HG03060 (cell line): ENCODE results near the gene MT1X.

ENCODE experiments used
- ATAC-seq: cut with Tn5 transposase; IDR thresholded peaks from one replicate; pipeline ENCODE4 v1.9.1; 2021; ENCODE audit warnings: low read depth, moderate number of reproducible peaks; ENCODE audit not compliant: unreplicated experiment

Gene MT1X

GRCh38 chr16:56681939-56682702 lies at the start of gene MT1X:
MT1X (plus strand) TSS chr16:56682470; CDS start chr16:56682541, 71 bp downstream.
- peak; percentile 50 for ATAC-seq

DNA sequence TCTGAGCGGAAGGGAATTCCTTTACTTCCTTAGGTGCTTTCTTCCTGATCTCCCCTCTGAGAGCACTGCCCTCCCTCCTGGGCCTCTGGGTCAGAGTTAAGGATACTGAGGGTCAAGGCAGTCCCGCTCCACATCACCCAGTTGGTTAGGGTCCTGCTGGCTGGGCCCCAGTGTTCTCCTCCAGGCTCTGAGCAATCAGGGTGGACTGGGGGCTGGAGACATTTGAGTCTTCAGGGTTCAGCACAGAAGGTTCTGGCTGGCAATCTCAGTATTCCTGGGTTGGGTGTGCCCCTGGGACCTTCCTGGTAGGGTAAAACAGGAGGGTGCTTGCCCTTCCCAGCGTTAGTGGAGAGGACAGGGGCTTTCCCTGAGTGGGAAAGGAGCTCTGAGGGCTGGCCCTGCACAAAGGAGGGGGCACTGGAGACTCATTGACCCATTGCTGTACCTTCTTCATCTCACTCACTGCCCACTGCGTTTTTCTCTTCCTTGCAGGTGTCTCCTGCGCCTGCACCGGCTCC lies 49.4 kb upstream of the MT1X start:
- ATAC-seq, result no peak

- no peak for ATAC-seq
Measured at GRCh38 chr16:56633535-56633934, 48.7 kb upstream of the MT1X start.

DNA sequence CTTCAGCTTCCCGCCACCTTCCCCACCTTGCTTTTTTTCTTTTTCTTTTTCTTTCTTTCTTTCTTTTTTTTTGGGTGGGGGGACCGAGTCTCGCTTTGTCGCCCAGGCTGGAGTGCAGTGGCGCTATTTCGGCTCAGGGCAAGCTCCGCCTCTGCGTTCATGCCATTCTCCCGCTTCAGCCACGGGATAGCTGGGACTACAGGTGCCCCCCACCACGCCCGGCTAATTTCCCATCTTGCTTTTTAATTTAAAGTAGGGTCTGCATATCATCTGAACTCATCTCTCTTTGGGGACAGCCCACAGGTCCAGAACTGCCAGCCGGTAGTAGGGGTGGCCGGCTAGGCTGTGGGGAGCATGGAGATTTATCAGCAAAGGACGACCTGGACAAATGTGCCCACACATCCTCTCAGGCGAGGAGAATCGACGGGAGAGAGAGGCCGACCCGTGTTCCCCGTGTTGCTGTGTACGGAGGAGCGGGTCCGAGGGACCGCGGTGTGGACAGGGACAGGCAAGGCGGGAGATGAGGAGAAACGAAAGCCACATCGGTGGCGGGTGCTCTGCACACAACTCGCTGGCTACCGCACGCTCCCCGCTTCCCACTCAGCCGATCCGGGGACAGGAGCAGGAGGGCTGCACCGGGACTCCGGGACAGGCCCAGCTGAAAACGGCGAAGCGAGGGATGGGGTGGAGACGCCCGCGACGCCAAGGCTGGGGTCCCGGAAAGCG lies 47.4 kb upstream of the MT1X start:
- no peak for ATAC-seq

GRCh38 chr16:56635441-56635967 lies 46.8 kb upstream of the MT1X start:
- ATAC-seq, result no peak

DNA sequence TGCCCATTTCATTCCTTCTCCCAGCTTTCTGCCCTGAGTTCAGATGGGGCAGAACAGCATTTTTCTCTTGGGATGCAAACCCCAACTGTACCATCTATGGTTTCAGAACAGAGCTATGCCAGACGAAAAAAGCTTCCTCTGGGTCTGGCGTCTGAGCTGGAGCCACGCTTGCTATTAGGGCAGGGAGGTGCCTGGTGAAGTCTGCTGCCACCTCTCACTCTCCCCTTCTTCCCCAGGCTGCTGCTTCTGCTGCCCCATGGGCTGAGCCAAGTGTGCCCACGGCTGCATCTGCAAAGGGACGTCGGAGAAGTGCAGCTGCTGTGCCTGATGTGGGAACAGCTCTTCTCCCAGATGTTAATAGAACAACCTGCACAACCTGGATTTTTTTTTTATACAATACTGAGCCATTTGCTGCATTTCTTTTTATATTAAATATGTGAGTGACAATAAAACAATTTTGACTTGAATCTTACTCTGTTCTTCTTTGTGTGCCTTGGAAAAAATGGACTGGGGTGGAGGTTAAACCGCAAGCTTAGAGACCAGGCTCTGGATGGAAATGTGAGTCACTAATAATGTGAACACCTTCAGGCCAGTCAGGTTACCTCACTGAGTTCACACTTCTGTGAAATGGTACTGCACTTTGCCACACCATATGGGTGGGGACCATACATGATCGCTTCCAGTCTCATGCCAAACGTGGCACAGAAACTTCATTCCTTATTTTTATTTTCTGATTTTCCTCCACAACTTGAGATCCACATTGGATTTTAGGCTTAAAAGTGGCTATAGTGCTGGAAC lies 45.5 kb upstream of the MT1X start:
- ATAC-seq, result no peak

- no peak for ATAC-seq
Measured at GRCh38 chr16:56637814-56638750, 44.2 kb upstream of the MT1X start, which contains the start of gene MT1A. MT1A (plus strand) TSS chr16:56638666; CDS start chr16:56638739, 73 bp downstream.

DNA sequence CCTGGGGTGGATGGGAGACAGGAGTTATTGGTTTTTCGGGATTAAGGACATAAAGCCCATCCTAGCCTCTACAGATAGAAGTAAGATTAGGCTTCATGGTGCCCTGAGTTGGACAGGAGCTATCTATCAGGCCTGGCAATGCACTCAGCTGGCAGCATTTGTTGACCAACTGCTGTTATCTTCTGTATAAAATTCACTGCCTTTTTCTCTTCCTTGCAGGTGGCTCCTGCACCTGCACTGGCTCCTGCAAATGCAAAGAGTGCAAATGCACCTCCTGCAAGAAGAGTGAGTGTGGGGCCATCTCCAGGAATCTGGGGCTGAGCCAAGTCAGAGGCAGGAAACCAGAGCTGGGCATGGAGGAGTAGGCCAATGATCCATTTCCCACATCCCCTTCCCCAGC lies 43.2 kb upstream of the MT1X start:
- no peak for ATAC-seq

GRCh38 chr16:56640076-56640475 lies 42.2 kb upstream of the MT1X start:
- ATAC-seq, result no peak

DNA sequence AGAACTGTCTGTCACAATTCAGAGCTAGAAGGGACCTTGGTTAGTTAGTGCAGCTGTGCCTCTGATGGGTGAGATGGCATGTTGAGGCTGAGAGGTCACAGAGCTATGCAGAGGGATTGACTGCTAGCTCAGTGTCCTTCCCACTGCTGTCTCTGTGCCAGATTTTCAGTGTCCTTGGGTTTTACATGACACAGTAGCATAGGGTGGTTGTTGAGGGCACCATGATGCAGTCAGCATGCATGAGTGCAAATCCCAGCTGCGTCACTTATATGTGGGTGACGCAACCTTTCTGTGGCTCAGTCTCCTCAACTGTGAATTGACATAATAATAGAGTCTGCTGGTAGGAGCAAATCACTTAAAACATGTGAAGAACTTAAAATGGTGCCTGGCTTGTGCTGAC lies 41.1 kb upstream of the MT1X start:
- no peak for ATAC-seq

- no peak for ATAC-seq
Measured at GRCh38 chr16:56643080-56643778, 39.0 kb upstream of the MT1X start.

- ATAC-seq, result no peak
Measured at GRCh38 chr16:56643833-56644232, 38.4 kb upstream of the MT1X start.

GRCh38 chr16:56645311-56645710 lies 37.0 kb upstream of the MT1X start:
- no peak for ATAC-seq

- no peak for ATAC-seq
Measured at GRCh38 chr16:56645838-56646237, 36.4 kb upstream of the MT1X start.

DNA sequence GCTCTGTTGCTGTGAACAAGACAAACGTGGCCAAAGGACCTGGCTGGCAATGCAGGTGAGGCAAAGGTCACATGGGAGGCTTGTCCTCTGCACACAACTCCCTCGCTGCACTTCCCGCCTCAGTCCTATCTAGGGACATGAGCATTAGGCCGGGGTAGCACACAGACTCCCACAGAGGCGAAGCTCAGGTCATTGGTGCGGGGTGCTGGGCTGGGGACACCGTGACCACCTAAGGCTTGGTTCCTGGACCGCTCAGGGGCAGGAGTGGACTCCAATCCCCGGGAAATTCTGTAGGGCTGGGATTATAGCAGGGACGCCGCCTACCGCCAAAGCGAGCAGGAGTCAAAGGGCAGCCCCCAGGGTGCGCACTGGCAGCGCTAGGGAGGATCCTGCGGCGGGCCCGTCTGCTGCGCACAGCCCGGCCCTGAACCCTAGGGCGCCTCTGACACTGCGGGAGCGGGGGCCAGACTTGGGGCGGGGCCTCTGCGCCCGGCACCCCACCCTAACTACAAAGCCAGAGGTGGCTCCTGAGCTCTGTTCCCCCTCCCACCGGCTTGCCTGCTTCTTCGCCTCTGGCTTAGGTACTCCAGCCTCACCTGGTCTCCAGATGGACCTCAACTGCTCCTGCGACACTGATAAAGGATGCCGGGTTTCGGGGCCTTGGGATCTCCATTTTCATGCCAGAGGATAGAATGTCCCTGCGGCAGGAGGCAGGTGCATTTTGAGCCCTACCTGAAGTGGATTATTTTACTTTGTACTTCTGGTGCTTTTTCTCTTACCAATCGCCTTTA lies 34.4 kb upstream of the MT1X start:
- ATAC-seq, result no peak

GRCh38 chr16:56649271-56649670 lies 33.0 kb upstream of the MT1X start:
- ATAC-seq, result no peak

GRCh38 chr16:56649820-56650219 lies 32.5 kb upstream of the MT1X start:
- ATAC-seq, result no peak

DNA sequence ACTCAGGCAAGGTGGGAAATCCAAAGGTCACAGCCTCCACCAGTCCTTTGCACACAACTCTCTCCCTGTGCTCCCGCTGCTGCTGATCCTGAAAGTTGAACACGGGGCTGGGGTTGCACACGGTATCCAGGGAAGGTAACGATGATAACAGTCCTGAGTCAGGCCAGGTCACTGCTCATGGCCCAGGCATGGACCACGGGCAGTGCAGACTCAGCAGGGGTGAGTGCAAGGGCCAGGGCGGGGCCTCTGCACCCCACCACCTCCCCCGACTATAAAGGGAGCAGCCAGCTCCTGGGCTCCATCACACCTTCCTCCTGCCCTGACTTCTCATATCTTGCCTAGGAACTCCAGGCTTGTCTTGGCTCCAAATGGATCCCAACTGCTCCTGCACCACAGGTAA lies 30.7 kb upstream of the MT1X start, which contains the start of gene MT1B:
MT1B (plus strand) TSS at position 301 of the 400 bp plus-strand sequence; CDS start at position 369, 68 bp downstream.
- no peak for ATAC-seq
